GM21526 (cell line): Measurements from ENCODE around the gene KCNK5.

Experiments
- ATAC-seq: cut with Tn5 transposase; IDR thresholded peaks from one replicate; pipeline ENCODE4 v1.9.1; 2021; ENCODE audit warnings: moderate library complexity; ENCODE audit not compliant: unreplicated experiment, low FRiP score

Gene KCNK5

DNA sequence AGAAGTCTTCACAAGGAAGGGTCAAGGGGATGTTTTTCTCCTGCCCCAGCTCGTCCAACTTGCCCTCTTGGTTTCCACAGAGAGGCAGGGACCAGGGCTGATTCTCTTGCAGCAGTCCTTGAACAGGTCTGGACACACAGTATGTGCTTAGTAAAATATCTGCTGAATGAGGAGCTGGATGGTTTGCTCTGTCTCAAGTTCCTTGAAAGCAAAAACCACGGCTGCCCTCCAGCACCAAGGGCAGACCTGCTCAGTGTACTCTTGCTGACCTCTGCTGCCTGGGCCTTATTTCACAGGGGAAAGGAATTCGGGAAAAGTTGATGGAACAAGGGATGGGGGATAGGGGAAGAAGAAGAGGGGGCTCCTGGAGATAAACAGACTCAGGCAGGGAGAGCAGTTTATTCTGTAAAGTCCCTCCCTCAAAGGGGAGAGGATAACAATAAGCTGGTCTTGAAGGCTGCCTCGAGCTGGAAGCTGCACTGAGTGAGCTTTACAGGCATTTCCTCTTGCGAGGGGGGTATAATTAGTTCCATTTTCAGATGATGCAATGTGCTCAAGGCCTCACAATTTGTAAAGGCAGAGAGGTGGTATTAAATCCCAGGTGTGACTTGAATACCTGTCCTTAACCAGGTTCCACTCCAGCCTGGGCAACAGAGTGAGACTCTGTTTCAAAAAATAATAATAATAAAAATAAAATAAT, 10.3 kb downstream of the KCNK5 start:
- no peak for ATAC-seq

DNA sequence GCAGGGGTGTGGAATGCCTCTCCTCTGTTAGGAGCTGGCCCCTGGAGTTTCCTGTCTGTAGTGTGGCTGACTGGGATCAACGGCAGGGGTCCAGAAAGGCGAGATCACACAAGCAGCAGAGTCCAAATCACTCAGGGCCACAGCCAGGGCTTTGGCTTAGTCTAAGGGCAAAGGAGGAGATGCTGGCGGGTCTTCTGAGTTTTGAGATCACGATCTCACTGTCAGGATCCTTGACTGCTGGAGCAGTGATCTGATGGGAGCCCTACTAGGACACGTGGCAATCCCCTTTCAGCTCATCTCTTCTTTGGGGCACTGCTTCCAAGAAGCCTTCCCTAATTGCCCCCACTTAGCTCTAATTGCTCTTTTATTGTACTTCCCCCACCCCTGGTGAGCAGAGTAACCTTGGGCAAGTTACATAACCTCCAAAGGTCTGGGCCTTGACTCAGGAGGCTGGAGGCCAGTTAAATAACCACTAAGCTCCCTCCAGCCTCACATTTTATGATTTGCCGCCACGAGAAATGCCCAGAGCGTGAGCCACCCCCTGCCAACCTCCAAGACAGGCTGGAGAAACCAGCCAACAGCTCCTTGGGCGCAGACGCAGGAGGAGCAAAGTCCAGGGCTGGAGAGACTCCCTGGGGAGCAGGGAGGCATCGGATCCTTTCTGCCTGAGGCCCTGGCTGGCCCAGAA, 12.0 kb downstream of the KCNK5 start:
- ATAC-seq: no peak

DNA sequence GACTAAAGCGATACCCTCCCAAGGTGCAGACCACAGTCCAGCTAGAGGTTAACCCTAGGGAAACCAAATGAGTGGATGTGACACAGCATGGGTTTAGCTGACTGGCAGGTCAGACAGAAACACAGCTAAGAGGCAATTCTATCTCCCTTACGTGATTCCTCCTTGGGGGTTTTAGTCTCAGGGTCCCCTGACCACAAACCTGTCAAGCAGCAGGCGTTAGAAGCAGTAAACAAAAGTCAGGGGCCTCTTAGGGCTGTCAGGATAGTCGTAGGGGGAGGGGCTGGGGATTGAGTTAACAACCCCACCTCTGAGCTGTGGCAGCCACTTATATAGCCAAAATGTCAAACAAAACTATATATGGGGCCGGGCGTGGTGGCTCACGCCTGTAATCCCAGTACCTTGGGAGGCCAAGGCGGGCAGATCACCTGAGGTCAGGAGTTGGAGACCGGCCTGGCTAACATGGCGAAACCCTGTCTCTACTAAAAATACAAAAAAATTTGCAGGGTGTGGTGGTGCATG, 13.6 kb downstream of the KCNK5 start:
- ATAC-seq: no peak

DNA sequence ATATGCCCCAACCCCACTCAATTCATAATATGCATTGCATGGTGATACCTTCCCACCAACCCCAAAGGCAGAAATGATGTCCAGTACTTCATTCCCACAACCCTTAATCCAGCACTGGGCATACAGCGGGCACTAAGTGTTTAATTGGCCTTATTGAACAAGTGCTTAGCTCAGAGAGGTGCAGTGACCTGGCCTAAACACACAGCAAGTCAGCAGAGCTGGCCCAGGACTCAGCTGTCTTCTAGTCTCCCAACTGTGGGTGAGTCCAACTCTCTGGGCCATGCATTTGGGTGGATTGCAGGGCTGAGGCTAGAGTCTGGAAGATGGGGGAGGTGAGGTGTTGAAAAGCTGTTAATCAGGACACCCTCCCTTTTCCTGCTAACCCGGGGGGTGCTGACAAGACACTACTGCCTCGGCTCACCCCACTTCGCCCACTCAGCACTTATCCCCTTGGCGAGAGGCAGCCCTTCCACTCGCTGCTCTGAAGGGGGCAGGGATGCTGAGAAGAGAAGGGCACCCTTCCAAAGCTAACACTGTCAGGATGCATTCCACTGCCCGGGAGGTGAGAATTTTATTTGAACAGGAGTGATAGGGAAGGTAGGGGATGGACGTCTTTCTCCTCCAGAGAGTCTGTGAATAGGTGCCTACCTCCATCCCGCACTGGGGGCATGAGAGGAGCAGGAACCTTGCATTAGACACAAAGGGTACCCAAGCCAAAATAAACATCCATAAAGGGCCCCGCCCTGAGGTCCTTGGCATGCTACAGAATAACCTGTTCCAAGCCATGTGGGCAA, 14.2 kb downstream of the KCNK5 start:
- no peak for ATAC-seq

- no peak for ATAC-seq
These were observed 15.0 kb downstream of the KCNK5 start for GRCh38 chr6:39214120-39214813.

DNA sequence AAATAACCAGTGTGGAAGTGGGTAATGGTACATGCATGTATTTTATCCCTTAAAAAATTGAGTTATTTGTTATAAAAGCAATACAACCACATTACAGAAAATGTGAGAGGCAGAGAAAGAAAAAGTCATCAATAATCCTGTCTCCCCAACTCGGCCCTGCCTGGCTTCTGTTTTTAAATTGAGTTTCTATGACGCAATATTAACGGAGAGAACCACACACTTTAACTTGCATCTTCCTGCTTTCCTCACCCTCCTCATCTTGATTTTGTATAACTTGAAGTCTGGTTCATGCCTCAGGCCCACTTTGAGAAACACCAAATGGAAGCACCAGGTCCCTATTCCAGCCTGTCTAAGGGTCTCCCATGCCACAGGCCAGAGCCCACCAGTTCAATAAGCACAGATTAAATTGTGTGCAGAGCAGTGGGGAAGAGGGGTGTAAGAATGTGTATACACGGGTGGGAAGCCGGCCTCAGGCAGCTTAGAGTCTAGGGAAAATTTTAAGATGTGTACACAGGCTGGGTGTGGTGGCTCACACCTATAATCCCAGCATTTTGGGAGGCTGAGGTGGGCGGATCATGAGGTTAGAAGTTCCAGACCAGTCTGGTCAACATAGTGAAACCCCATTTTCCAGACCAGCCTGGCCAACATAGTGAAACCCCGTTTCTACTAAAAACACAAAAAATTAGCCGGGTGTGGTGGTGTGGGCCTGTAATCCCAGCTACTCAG, 15.9 kb downstream of the KCNK5 start:
- ATAC-seq: no peak

DNA sequence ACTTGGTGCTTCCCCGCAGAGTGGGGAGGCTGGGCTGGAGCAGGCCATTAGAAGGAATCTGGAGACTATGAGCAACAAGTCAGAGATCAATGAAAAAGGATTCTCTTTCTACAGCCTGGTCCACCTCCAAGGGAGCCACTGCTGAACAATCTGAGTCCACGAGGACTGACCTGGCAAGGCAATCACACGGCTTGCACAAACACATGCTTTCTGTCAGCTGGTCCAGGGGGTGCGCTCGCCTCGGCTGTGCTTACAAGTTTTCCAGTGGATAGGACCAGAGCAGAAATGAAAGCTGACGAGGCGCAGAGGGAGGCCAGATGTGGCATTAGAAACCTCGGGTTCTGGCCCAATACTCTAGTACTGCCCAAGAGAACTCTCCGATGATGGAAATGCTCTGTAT, 18.1 kb downstream of the KCNK5 start:
- ATAC-seq: no peak

- ATAC-seq: no peak
These were observed 18.8 kb downstream of the KCNK5 start for GRCh38 chr6:39210450-39210849.

DNA sequence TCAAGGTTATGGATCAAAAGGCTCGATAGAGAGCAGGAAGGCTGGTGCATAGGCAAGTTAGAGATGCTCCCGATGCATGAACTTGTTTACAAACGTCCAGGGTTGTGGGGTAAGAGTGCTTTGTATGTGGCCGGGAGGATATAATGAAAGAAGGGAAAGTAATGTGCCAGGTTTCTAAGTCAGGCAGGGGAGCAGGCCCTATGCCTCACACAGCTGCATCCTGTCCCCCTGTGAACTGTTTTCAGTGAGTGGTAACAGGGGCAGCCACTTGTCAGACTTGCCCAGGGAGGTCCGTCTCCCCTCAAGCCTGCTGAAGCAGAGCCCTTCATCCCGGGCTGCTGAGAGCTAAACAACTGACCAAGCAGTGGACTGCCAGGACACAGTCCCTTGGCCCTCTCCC, 19.4 kb downstream of the KCNK5 start:
- ATAC-seq: no peak

GRCh38 chr6:39209360-39209811, 19.9 kb downstream of the KCNK5 start:
- no peak for ATAC-seq

DNA sequence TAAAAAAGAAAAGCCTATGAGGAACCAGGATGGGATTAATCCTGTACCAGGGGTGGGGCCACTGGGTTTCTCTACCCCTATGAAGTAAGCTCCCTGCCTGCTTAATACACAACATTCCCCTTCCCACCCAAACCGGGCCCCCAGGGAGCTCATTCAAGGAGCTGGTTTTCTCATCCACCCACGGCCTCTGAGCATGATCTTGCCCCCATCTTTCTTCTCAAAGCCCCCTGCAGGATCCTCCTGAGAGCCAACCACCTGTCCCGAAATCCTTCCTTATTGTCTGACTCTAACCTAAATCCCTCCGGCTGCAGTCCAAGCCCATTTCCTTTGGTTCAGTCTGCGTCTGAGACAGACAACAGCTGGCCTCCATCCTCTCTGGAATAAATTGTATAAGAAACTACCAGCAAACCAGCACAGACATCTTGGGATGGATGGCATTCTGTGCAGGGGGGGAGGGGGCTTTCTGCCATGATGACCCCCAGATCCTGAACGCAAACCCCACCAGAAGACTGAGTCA, 21.0 kb downstream of the KCNK5 start:
- no peak for ATAC-seq

DNA sequence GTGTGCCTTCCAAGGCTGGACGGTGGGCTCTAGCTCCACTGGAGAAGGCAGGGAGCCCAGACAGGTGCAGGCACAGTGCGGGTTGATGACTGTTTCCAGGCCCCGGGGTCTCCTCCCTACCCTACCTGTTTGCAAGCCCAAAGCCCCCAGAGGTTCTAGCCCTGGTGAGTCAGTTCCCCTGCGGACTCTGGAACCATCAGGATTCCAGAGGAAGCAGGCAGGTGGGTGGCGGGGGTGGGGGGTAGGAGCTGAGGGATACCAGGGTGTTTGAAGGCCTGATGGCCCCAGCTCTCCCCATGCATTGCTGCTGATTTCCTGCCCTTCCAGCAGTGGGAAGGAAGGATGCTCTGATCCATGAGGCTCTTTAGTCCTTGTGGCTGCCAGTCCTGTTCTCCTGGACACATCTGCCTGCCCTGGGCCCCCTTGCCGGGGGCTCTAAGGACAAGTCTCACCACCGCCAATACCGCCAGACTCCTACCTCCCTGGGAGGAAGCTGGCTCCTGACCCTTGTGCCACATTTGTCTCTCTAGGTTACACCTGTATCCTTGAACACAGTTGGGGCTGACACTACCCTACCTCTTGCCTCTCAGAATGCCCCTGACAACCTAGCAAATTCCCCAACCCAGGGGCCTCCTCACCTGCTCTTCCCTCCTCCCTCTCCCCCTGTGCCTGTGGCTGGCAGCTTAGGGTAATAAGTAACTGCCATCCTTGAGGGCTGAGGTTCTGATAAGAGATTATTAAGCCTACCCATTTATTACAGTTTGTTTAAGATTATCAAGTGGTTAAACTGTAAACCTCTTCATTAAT, 21.7 kb downstream of the KCNK5 start:
- ATAC-seq: no peak

- ATAC-seq: no peak
These were observed 23.0 kb downstream of the KCNK5 start for GRCh38 chr6:39206250-39206721.

DNA sequence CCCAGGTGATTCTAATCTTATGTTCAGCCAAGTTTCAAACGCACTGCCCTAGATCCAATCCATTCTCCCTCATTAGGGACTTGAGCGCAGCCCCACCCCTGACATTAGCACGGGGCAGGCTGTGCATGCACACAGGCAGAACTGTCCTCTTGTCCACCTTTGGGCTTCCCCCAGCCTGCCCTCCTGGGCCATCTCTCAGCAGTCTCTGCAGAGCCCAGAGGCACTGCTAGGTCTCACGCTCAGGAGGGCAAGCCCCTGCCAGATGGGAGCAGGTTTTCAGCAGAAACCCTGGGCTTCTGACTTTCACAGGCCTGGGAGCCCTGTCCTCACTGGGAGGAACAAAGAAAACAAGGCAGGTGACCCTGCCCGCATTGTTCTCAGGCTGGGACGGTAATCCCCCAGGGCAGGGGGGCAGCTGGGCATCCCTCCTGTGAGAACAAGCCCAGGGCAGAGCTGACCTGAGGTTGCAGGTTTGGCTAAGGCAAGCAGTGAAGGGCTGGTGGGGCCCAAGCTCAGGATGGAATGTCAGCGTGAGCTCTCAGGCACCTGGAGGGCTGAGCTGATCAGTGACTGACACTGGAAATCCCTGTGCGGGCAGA, 24.5 kb downstream of the KCNK5 start:
- ATAC-seq: no peak

DNA sequence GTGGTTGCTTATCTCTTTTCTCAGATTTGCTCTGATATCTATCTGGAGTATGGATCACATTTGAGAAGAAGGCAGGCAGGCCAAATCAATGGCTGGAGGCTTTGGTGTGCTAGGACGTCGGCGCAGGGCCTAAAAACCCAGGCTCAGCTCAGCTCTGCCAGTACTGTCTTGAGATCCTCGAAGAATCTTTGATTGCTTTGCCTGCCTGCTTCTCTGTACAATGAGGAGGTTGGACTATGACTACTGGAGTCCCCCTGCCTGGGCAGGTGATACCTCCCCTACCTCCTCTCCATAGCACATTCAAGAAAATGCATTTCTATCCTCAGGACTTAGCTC, 25.1 kb downstream of the KCNK5 start:
- ATAC-seq: no peak

- no peak for ATAC-seq
These were observed 25.7 kb downstream of the KCNK5 start for GRCh38 chr6:39203436-39204159.

- no peak for ATAC-seq
These were observed 27.1 kb downstream of the KCNK5 start for GRCh38 chr6:39202166-39202565.

- ATAC-seq: no peak
These were observed 28.7 kb downstream of the KCNK5 start for GRCh38 chr6:39200498-39201020.
